ENCODE results near the gene THEM5.
"Not testable (repeated sequence)": the region's sequence is repeated elsewhere in the genome, so short reads cannot be mapped to it uniquely, and the experiment has no call there.

Gene THEM5, protein sequence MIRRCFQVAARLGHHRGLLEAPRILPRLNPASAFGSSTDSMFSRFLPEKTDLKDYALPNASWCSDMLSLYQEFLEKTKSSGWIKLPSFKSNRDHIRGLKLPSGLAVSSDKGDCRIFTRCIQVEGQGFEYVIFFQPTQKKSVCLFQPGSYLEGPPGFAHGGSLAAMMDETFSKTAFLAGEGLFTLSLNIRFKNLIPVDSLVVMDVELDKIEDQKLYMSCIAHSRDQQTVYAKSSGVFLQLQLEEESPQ

DNA sequence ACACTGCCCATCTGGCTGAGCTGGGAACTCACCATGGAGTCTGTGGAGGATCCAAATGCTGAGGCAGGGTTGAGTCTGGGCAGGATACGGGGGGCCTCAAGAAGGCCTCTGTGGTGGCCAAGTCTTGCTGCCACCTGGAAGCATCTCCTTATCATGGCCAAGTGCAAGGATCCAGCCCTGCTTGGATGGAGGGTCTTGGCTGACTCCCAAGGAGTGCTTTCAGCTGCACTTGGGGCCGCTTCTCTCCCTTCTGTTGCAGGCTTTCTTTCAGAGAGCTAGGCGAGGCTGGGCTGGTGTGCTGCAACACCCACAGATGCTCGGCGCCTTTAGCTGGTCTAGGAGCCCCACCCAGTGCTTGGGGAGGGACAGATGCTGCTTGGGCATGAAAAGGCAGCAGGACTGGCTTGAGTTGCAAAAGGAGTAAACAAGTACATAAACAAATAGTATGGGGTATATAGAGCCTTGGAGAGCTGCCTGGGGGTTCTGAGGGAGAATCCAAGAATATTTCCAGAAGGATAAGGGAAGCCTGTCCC is at the start of gene THEM5:
TSS of gene THEM5 (minus strand) at position 302 of the 533 bp plus-strand sequence. CDS start at position 155, 147 bp downstream.
- no peak for DNase-seq (ENCODE audit: low read depth)

DNA sequence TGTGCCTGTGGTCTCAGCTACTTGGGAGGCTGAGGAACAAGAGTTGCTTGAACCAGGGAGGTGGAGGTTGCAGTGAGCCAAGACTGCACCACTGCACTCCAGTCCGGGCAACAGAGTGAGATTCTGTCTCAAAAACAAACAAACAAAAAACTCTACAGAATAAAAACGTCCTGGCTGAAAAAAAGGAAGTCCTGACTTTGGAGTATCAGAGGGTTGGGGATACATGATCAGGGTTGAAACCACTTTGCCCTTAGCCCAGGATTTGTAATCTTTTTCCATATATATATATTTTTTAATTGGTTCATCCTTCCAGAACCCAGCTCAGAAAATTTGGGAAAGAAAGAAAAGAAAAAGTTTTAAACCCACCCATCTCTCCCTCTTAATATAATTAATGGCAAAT is 49.3 kb upstream of the THEM5 start:
- DNase-seq (ENCODE audit: low read depth): no peak

DNA sequence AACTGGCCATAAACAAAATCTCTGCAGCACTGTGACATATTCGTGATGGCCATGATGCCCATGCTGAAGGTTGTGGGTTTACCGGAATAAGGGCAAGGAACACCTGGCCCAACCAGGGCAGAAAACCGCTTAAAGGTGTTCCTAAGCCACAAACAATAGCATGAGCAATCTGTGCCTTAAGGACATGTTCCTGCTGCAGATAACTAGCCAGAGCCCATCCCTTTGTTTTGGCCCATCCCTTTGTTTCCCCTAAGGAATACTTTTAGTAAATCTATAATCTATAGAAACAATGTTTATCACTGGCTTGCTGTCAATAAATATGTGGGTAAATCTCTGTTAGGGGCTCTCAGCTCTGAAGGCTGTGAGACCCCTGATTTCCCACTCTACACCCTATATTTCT is 47.3 kb upstream of the THEM5 start:
- not testable (repeated sequence) for DNase-seq (ENCODE audit: low read depth)

DNA sequence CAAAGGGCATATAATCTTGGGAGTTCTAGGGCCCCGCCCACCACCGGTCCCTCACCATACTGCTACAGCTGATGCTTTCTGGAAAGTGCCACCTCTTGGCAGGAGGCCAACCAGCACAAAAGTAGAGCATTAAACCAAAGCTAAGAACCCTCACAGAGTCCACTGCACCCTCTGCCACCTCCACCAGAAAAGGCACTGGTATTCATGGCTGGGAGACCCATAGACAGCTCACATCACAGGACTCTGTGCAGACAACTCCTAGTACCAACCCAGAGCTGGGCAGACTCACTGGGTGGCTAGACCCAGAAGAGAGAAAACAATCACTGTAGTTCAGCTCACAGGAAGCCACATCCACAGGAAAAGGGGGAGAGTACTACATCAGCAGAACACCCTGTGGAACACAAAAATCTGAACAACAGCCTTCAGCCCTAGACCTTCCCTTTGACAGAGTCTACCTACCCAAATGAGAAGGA is 45.0 kb upstream of the THEM5 start:
- peak; percentile 77 for DNase-seq (ENCODE audit: low read depth)

DNA sequence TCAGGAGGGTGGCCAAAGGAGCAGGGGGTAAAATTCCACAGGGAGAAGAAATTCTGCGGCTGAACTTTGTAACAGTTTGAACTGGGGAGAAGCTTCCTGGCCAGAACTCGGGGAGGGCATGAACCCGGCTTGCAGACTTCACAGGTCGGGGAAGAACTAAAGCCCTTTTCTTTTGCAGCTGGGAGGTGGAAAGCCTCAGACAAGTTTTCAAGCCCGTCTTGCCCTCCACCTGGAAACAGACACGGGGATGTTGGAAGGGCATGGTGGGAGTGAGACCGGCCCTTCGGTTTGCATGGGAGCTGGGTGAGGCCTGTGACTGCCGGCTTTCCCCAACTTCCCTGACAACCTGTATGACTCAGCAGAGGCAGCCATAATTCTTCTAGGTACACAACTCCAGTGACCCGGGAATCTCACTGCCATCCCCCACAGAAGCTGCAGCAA is 44.5 kb upstream of the THEM5 start:
- DNase-seq (ENCODE audit: low read depth): no peak

DNA sequence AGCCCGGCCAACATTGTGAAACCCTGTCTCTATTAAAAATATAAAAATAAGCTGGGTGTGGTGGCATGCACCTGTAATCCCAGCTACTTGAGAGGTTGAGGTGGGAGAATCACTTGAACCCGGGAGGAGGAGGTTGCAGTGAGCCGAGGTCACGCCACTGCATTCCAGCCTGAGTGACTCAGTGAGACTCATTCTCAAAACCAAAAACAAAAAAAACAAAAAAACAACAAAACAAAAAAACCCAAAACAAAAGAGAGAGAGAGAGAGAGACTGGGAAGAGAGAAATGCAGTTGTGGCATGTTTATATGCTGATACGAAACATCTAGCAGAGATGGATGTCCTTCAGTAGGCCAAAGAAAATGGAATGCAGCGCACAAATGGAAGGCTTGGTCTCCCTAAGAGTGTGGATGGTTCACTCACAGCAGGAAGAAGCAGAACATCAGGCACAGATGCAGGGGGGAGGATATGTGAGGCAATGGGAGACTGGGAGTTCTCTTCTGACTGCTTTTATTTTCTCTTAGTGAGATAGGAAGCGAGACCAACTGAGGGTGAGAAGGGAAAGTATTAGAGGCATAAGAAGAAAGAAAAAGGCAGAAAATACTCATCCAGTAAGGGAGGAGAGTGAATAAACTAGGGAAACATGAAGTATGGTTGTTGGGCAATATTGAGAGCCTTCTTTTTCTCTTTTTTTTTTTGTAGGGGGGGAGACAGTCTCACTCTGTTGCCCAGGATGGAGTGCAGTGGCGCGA is 39.8 kb upstream of the THEM5 start:
- DNase-seq (ENCODE audit: low read depth): no peak

DNA sequence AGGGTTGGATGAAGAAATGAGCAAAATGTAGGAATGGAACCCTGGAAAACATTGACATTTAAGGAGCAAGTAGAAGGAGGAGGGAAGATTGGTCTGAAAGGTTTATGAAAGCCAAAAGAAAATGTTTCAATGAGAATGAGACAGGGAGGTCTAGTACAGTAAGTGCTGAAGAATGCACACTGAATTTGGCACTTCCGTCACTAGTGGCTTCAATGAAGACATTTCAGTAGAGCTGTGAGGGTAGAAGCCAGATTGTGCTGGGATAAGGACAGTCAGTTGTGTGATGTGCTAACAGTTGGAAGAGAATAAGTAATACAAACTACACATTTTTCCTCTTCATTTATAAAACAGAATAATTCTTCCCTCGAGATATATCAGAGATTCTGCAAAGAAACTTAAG is 38.7 kb upstream of the THEM5 start:
- no peak for DNase-seq (ENCODE audit: low read depth)

DNA sequence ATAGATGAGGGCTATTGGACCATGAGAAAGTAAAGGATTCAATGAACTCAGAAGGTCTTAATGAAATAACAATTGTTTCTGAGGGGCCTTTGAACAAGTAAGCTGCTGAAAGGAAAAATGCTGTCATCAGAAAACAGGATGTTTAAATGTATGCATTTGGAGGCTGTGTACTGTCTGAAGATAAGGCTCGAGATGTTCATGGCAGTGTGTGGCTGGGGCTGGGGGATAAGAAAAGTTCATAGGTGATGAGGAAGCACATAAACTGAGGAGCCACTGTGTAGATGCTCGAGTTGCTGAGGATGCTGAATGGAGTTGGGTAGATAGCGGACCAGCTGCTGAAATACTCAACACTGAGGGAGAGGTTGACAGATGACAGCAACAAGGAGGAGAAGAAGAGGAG is 38.0 kb upstream of the THEM5 start:
- no peak for DNase-seq (ENCODE audit: low read depth)

DNA sequence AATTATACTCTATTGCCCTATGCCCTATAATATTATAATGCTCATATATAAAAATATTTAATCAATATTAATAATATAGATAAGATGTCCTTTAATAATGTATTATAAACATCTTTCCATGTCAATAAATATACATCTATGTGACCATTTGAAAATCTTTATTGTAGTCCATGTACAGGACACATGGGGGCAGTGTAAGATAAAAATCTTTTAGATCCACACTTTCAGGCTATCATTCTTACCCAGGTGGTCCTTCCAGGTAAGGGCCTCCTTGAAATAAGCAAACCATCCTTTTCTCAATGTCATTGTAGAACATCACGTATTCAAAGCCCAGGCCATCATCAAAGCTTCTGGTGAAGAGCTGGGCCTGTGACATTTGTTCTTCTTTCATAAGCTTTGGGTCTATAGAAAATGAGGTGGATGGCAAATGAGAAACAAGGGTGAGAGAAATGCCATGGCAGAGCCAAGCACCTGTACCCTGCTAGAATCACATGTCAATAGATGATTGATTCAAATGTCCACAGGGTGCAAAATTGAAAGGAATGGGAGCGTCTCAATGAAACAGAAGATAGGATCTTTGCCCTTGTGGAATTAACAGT is 35.6 kb upstream of the THEM5 start:
- DNase-seq (ENCODE audit: low read depth): no peak

DNA sequence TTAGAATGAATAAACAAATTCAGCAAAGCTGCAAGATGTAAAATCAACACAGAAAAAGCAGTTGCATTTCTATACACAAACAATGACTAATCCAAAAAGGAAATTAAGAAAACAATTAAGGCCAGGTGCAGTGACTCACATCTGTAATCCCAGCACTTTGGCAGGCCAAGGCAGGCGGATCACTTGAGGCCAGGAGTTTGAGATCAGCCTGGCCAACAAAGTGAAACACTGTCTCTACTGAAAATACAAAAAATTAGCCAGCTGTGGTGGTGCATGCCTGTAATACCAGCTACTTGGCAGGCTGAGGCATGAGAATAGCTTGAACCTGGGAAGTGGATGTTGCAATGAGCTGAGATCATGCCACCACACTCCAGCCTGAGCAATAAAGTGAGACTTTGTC is 33.5 kb upstream of the THEM5 start:
- no peak for DNase-seq (ENCODE audit: low read depth)

DNA sequence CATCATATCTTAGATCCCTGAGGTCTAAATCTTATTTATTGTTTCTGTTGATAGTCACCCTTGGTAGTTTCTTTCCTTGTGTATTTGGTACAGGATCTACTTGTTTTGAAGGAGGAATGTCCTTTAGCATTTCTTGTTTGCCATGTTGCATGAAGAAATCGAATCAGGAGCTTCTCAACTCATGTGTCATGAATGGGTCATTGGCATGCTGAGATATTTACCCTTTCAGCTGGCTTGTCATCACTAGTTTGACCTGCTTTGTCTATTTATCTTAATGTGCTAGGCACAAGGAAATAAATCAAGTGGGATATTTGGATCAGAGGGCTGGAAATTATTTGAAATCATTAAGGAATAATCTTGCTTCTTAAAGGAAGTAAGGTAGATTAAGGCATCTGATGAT is 32.0 kb upstream of the THEM5 start:
- no peak for DNase-seq (ENCODE audit: low read depth)

DNA sequence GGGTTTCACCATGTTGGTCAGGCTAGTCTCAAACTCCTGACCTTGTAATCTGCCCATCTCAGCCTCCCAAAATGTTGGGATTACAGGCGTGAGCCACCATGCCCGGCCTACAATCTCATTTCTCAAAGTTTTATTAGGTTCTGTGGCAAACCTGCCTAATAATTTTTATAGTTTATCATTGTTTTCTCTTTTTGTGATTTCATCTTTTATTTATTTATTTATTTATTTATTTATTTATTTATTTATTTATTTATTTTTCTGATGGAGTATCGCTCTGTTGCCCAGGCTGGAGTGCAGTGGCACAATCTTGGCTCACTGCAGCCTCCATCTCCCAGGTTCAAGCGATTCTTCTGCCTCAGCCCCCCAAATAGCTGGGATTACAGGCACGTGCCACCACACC is 31.4 kb upstream of the THEM5 start:
- DNase-seq (ENCODE audit: low read depth): not testable (repeated sequence)

DNA sequence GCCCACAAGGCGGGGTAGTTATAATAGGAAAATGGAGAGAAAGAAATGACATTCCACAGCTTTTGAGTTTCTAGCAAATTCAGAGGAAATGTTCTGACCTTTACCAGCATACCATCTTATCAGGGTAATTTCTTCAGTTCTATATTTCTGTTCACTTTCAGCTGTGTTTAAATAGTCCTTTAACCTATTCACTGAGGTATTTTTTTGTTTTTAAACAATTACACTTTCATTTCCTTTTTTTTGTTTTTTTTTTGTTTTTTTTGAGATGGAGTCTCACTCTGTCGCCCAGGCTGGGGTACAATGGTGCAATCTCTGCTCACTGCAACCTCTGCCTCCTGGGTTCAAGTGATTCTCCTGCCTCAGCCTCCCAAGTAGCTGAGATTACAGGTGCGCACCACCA is 30.9 kb upstream of the THEM5 start:
- DNase-seq (ENCODE audit: low read depth): not testable (repeated sequence)

DNA sequence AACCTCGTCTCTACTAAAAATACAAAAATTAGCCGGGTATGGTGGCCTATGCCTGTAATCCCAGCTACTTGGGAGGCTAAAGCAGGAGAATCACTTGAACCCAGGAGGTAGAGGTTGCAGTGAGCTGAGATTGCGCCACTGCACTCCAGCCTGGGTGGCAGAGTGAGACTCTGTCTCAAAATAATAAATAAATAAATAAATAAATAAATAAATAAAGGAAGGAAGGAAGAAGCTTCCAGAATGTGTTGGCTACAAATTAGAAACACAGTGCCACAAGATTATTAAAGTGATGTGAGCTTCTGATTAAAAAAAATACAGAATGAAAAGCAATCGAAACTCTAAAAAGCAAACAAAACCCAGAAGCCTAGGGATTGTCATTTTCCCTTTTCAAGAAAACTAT is 30.4 kb upstream of the THEM5 start:
- not testable (repeated sequence) for DNase-seq (ENCODE audit: low read depth)

DNA sequence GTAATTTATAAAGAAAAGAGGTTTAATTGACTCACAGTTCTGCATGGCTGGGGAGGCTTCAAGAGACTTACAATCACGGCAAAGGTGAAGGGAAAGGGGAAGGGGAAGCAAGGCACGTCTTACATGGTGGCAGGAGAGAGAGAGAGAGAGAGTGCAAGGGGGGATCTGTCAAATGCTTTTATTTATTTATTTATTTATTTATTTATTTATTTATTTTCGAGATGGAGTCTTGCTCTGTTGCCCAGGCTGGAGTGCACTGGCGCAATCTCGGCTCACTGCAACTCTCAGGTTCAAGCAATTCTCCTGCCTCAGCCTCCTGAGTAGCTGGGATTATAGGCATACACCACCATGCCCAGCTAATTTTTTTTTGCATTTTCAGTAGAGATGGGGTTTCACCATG is 29.4 kb upstream of the THEM5 start:
- DNase-seq (ENCODE audit: low read depth): not testable (repeated sequence)

DNA sequence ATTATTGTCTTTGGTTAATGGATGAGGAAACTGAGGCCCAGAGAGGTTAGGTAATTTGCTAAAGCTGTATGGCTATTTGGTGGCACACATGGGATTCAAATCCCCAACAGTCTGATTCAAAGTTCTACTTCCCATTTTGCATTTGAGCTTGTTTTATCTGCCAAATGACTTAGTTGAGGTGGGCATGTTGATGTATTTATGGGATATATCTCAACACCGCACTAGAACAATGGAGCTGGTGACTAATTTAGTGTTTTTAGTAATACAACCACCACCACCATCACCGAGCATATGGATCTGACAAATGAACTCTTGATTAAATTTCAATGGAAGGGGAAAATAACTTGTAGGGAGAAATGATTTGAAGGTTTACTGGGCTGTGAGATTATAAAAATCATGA is 29.0 kb upstream of the THEM5 start:
- DNase-seq (ENCODE audit: low read depth): no peak

DNA sequence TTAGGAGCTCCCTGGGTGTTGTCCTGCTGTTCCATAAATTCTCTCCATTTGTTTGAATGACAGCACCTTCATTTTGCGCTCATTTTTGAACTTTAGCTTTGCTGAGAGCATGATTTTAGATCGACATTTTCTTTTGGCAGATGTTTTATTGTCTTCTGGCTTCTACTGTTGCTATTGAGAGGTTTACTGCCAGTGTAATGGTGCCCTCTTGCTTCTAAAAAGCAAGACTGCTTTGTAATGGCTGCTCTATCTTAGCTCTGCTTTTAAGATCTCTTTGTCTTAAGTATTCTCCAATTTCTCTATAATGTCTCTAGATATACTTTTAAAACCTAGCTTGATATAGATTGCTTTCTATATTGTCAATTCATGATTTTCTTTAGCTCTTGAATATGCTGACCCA is 28.0 kb upstream of the THEM5 start:
- DNase-seq (ENCODE audit: low read depth): no peak

DNA sequence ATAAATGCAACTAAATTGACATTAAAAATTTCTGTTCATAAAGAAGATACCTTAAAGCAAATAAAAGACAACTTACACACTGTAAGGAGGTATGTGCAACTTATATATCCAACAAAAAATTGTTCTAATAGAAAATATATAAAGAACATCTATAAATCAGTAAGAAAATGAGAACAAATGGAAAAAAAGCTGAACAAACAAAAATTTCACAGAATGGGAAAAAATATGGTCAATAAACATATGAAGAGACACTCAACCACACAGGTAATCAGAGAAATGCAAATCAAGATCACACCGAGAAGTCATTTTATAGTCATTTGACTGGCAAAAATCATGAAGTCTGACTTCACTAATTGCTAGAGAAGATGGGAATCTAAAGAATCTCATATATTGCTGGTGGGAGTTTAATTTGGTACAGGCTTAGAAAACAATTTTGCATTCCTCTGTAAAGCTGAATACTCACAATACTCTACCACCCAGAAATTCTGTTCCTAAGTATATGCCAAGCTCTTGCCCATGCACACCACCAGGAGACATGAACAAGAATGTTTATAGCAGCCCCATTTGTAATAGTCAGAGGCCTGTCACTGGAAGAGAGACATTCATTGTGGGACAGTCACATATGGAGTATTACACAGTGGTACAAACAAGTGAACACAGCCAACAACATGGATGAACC is 22.0 kb upstream of the THEM5 start:
- DNase-seq (ENCODE audit: low read depth): no peak

DNA sequence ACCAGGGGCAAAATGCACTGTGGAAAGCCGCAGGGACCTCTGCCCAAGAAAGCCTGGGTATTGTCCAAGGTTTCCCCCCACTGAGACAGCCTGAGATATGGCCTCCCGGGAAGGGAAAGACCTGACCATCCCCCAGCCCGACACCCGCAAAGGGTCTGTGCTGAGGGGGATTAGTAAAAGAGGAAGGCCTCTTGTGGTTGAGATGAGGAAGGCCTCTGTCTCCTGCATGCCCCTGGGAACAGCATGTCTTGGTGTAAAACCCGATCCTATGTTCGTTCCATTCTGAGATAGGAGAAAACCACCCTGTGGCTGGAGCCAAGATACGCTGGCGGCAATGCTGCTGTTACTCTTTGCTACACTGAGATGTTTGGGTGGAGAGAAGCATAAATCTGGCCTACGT is 19.3 kb upstream of the THEM5 start:
- DNase-seq (ENCODE audit: low read depth): not testable (repeated sequence)

DNA sequence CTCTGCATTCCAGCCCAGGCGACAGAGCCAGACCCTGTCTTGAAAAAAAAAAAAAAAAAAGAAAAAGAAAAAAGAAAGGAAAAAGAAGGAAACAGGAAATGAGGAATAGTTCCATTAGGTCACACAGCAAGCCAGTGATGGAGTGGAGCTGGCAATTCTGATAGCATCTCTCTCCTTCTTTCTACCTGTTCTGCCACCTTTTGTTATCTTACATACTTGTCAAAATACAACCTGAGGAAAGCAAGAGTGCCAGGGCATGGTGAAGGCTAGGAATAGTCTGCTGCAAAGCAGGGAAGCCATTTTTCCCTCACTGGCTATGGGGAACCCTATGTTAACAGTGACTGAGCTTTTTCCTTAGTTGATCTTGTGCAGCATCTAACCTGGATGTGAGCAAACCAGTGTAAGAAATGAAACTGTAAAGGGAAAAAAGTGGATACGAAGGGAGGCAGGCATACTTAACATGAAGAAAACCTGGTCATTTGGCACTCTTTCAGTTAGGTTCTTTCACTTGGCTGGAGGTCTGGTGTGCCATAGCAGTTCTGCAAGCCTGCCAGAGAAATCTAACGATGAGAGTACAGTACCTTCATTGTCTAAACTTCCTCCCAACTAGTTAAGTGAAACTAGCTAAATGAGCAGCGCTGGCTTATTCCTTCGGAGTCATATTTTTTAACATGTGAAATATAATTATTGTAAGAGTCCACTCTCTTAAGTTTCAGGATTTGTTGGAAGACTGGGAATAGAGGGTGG is 17.9 kb upstream of the THEM5 start:
- DNase-seq (ENCODE audit: low read depth): no peak

DNA sequence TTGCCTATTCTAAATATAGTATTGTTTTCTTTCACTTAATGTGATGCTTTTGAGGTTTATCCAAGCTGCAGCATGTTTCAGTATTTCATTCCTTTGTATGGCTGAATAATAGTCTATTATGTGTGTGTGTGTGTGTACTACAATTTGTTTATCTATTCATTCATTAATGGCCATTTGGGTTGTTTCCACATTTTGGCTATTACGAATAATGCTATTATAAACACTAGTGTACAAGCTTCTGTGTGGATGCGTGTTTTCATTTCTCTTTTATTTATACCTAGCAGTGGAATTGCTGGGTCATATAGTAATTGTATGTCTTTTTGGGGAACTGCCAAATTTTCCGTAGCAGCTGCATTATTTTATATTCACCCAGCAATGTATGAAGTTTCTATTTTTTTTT is 15.0 kb upstream of the THEM5 start:
- no peak for DNase-seq (ENCODE audit: low read depth)
